ENCODE results near the gene UGT1A1.

UGT1A1 gene

DNA sequence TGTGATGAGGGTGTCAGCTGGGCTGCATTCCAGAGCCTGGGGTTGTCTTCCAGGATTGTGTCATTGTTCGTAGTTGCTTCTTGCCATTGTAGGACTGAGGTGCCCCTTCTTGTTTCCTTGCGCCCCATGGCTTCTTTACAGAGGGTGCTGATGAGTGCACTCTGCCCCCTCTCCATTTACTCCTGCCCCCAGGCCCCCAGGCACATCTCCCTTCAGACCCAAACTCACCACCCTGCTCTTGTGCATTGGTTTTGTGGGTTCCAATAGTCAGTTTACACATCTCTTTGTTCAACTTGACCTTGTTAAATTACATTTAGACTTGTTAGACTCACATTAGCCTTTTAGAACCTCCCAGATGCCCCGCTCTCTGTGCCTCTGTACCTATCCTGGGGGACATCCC is 61.1 kb downstream of the UGT1A1 start:
- TF ChIP-seq CTCF (IDR thresholded peaks at IDR 0.05; ENCODE audit: insufficient read depth, low read depth, low read length, missing control alignments) = no peak
- no peak for DNase-seq (ENCODE audit: low read depth)
- H3K4me3 ChIP-seq (ENCODE audit: low read depth, low read length) = no peak overlapping the region

GRCh38 chr2:233821709-233822100 is 61.6 kb downstream of the UGT1A1 start:
- no peak for TF ChIP-seq CTCF (IDR thresholded peaks at IDR 0.05; ENCODE audit: insufficient read depth, low read depth, low read length, missing control alignments)
- no peak overlapping the region for H3K4me3 ChIP-seq (ENCODE audit: low read depth, low read length)
- DNase-seq (ENCODE audit: low read depth) = no peak

GRCh38 chr2:233822101-233822771 is 62.2 kb downstream of the UGT1A1 start:
- no peak for DNase-seq (ENCODE audit: low read depth)
- TF ChIP-seq CTCF (IDR thresholded peaks at IDR 0.05; ENCODE audit: insufficient read depth, low read depth, low read length, missing control alignments) = no peak
- no peak overlapping the region for H3K4me3 ChIP-seq (ENCODE audit: low read depth, low read length)

All from GM12865 (cell line).